GM12864 (cell line): Measurements from ENCODE around the gene NPR2.
A peak's percentile ranks its signal among the peaks of the same experiment; 100 is the strongest.

Source experiments
- DNase-seq: peaks from one replicate; pipeline ENCODE4 v3.0.0-alpha.2; 2011; ENCODE audit warnings: low read depth
- H3K4me3 ChIP-seq: 2 replicates; pipeline ENCODE4 v1.5.1; 2011; ENCODE audit warnings: mild to moderate bottlenecking, low read depth, low read length, control low read depth
- CTCF ChIP-seq: IDR thresholded peaks from 2 replicates; pipeline ENCODE4 v1.5.1; 2011; ENCODE audit warnings: low read depth, mild to moderate bottlenecking, moderate library complexity, low read length, control low read depth, inconsistent platforms; ENCODE audit errors: missing control alignments

Gene NPR2

DNA sequence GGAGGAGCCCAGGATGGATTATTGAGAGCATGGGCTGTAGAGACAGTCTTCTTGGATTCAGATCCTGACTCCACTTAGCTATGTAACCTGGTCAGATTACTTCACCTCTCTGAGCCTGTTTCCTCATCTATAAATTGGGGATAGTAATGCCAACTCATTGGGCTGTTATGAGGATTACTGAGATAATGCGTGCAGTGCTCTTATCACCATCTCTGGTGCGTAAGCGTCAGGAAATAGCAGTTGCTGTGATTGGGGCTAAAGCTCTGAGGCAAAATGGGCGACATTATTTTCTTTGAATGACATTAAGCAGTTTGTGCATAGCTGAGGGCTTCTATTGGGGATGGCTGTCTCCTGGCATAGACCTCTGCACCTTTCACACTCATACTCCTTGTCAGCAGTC is 36.3 kb upstream of the NPR2 start:
- no peak for DNase-seq
- H3K4me3 ChIP-seq, result no peak overlapping the region
- no peak for TF ChIP-seq CTCF

DNA sequence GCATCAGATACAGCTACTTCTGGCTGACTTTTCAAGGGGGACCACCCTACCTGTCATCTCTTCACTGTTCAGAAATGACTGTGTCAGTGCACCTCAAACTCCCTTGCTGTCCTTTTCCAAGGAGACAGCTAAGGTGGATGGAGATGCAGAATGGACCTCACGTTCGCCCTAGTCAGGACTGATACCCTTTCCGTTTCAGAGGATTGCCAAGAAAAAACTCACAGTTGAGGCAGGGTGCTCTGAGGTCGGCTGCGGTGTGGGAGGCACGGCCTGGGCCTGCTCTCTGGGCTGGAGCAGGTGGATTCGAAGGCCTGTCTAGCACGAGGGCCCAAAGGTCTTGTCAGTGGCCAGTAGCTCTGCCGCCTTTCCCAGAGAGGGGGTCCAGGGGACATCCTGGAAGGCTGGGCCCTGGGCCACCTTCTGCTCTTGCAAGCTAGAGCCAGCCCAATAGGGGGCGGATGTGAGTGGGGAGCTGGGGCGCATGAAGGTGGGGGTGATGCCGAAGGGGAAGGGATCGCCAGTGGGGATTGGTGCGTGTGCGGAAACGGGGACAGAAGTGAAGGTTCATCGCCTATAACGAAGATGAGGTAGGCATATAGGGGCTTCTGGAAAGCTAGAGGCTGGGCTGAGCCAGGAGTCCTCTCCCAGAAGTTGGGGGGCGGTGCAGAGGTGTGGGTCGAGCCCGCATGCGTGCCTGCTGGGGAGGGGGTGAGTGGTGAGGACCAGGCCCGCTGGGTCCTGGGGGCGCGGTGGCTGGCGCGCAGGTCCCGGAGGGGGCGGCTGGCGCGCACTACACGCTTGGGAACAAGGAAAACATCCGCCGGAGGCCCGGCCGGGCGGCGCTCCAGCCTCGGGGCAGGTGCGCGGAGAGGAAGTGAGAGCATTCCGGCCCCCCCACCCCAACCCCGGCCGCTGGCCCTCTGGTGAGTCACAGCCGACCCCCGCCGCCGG is 34.8 kb upstream of the NPR2 start:
- TF ChIP-seq CTCF, result peak; percentile 87
- DNase-seq, result no peak
- peak overlapping the region; percentile 70 for H3K4me3 ChIP-seq

DNA sequence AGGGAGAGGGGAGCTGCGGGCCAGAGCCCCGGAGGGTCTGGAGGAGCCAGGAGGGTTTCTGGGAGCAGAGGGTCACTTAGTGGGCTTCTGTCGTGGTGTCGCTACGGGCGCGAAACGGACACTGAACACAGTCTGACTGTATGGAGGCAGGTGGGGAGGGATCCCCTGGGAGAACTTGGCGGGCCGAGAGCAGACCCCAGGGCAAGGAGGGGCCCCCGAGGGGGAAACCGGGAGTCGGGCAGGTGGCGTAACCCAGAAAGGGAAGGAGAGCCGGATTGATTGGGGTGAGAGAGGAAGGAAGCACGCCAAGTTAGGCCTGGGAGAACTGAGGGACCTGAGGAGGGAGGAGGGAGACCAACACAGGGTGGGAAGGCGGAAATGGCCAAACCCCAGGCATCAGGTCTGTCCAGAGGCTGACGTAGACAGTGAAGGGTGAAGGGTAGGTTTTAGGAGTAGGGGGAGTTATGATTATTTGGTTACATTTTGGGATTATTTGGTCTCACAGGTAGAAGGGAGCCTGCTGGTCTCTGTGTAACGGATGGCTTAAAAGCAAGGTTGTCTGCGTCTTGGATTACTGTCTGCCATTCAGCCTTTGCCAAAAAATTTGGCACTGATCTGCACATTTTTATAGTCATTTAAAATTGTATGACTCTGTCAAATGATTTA is 34.0 kb upstream of the NPR2 start:
- no peak for DNase-seq
- no peak for TF ChIP-seq CTCF
- H3K4me3 ChIP-seq, result peak overlapping the region; percentile 70

GRCh38 chr9:35757892-35758275 is 33.5 kb upstream of the NPR2 start:
- DNase-seq, result no peak
- peak overlapping the region; percentile 70 for H3K4me3 ChIP-seq
- no peak for TF ChIP-seq CTCF

DNA sequence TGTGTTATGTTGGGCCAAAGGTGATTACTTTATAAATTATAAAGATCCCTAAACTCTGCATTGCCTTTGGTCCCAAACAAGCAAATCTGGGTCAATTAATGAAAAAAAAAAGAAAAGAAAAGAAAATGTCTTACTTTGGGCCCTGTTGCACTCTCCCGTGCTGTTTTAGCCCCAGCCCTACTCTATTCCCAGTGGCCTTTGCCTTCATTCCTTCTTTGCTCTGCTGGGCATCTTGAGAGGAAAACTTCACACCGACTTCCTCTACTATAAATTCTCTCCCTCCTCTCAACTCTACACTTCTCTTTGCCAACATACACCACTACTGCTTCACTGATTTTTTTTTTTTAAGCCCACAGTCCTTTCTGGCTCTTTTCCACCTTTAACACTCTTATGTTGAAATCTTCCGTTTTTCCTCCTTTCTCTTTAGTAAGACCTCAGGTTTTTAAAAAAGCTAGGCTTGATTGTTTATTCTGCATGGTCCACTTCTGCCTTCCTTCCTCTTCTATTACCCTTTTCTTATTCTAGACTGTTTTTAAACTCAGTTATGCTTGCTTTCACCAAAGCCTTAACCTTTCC is 32.8 kb upstream of the NPR2 start:
- no peak for DNase-seq
- no peak overlapping the region; the same call in 1 of the 2 replicates for H3K4me3 ChIP-seq
- no peak for TF ChIP-seq CTCF

DNA sequence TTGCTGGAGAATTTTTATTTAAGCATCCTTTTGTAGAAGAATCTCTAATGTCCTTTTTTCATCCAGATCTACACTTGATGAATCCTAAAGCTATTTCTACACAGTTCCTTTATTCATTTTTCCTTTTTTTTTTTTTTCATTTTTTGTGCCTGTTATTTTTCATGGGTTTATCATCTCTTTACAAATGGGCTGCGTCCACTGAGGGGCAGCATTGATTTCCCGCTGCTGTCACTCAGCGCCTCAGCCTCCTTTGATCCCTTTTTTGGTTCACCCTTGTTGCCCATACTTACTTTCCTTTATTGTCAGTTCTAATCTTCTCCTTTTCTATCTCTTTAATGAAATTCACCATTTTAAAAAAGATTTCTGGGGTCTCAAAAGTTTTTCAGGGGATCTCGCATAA is 31.6 kb upstream of the NPR2 start:
- no peak for TF ChIP-seq CTCF
- H3K4me3 ChIP-seq, result no peak overlapping the region
- DNase-seq, result no peak
